GM19023 (cell line): ENCODE results near the gene NUDT12.

Experiments used
- ATAC-seq: cut with Tn5 transposase; IDR thresholded peaks from one replicate; pipeline ENCODE4 v1.9.1; 2021; ENCODE audit warnings: mild to moderate bottlenecking, moderate library complexity; ENCODE audit not compliant: unreplicated experiment

NUDT12 gene

GRCh38 chr5:103541569-103541968, 21.0 kb downstream of the NUDT12 start:
- no peak for ATAC-seq

GRCh38 chr5:103541114-103541513, 21.5 kb downstream of the NUDT12 start:
- no peak for ATAC-seq

GRCh38 chr5:103539376-103540330, 22.9 kb downstream of the NUDT12 start:
- ATAC-seq: no peak

- ATAC-seq: no peak
Measured at GRCh38 chr5:103532086-103532734, 30.4 kb downstream of the NUDT12 start.

GRCh38 chr5:103526164-103526915, 36.2 kb downstream of the NUDT12 start:
- no peak for ATAC-seq

- no peak for ATAC-seq
Measured at GRCh38 chr5:103525361-103525760, 37.2 kb downstream of the NUDT12 start.

GRCh38 chr5:103523319-103523718, 39.3 kb downstream of the NUDT12 start:
- ATAC-seq: no peak

GRCh38 chr5:103522586-103522985, 40.0 kb downstream of the NUDT12 start:
- no peak for ATAC-seq

GRCh38 chr5:103519550-103519949, 43.0 kb downstream of the NUDT12 start:
- ATAC-seq: no peak

GRCh38 chr5:103514371-103514770, 48.2 kb downstream of the NUDT12 start:
- ATAC-seq: no peak

GRCh38 chr5:103513701-103514100, 48.9 kb downstream of the NUDT12 start:
- no peak for ATAC-seq

- no peak for ATAC-seq
Measured at GRCh38 chr5:103512500-103512899, 50.1 kb downstream of the NUDT12 start.

GRCh38 chr5:103511554-103511885, 51.1 kb downstream of the NUDT12 start:
- ATAC-seq: no peak

GRCh38 chr5:103510851-103511553, 51.6 kb downstream of the NUDT12 start:
- no peak for ATAC-seq

- ATAC-seq: no peak
Measured at GRCh38 chr5:103505581-103506305, 56.8 kb downstream of the NUDT12 start.

GRCh38 chr5:103503066-103503465, 59.5 kb downstream of the NUDT12 start:
- ATAC-seq: no peak

- ATAC-seq: no peak
Measured at GRCh38 chr5:103502662-103503061, 59.9 kb downstream of the NUDT12 start.
